PC-3 (cell line): ENCODE results near the gene CLMN.

Experiments
- EZH2 ChIP-seq: fragments of 300-600 bp; sonication (generic); IDR thresholded peaks from one replicate; pipeline ENCODE4 v1.6.1; 2017; ENCODE audit warnings: antibody characterized with exemption, mild to moderate bottlenecking, low read length; ENCODE audit not compliant: unreplicated experiment
- TF ChIP-seq, protein P1 (sequence below): fragments of 300-600 bp; sonication (generic); conservative IDR thresholded peaks from 2 replicates; pipeline ENCODE4 v1.5.1; 2017; ENCODE audit warnings: antibody characterized with exemption, low read depth, mild to moderate bottlenecking, low read length

DNA sequence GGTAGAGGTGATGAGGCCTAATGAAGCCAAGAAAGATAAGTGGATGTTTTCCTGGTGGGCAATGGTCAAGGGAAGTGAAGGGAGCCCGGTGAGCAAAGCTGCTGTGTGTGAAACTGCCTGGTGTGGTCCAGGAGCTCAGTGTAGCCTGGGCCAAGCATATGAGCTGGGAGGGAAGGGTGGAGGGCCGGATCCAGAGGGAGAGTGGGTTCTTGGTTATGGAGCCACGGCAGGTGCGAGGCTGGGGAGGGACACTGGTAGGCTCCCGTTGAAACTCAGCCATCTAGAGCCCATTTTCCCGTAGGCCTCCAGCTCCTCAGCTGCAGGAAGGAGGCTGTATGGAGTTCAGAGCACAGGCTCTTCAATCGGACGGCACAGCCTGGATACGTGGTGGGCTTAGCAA lies 10.2 kb upstream of the CLMN start:
- TF ChIP-seq, protein P1, sequence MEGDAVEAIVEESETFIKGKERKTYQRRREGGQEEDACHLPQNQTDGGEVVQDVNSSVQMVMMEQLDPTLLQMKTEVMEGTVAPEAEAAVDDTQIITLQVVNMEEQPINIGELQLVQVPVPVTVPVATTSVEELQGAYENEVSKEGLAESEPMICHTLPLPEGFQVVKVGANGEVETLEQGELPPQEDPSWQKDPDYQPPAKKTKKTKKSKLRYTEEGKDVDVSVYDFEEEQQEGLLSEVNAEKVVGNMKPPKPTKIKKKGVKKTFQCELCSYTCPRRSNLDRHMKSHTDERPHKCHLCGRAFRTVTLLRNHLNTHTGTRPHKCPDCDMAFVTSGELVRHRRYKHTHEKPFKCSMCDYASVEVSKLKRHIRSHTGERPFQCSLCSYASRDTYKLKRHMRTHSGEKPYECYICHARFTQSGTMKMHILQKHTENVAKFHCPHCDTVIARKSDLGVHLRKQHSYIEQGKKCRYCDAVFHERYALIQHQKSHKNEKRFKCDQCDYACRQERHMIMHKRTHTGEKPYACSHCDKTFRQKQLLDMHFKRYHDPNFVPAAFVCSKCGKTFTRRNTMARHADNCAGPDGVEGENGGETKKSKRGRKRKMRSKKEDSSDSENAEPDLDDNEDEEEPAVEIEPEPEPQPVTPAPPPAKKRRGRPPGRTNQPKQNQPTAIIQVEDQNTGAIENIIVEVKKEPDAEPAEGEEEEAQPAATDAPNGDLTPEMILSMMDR, result no peak
- no peak for TF ChIP-seq EZH2
